Pancreas (tissue), 10 donors: ENCODE data around the gene MAP2K2. TPM values are rescaled to one million over a fixed set of nuclear protein-coding genes. Genes with fewer than 3 reads are reported as not detected.

Experiments used
- ATAC-seq, 4 donors: fragments of 200-7000 bp; cut with Tn5 transposase; one replicate each; pipeline versions ENCODE4 v1.8.0 to v1.9.1; 2020; ENCODE audit warnings: mild to moderate bottlenecking in 4 of 4, moderate library complexity in 4 of 4
- DNase-seq, 6 donors: peaks; one replicate each; pipeline ENCODE4 v3.0.0-alpha.2; 2020
- FAIRE-seq: peaks from 2 replicates; lab custom pipeline; 2012; peaks lifted over from hg19 to GRCh38; lab: Jason Lieb, UNC
- H3K27ac ChIP-seq, 4 donors: fragments of 200-600 bp; sonication (generic); 1 replicate in 3 of 4; 2 replicates in 1 of 4; pipeline versions ENCODE4 v1.5.0 to v1.8.0; 2020
- H3K27me3 ChIP-seq, 4 donors: fragments of 200-600 bp; one replicate each; pipeline ENCODE4 v1.8.0; 2021
- H3K36me3 ChIP-seq, 3 donors: fragments of 200-600 bp; sonication (generic) in 1 of 3; one replicate each; pipeline versions ENCODE4 v1.5.0 to v1.8.0; 2020 to 2021
- H3K4me1 ChIP-seq, 3 donors: fragments of 200-600 bp; one replicate each; pipeline ENCODE4 v1.8.0; 2021
- H3K4me3 ChIP-seq, 4 donors: fragments of 200-600 bp; sonication (generic) in 2 of 4; one replicate each; pipeline versions ENCODE4 v1.5.0 to v1.8.0; 2020 to 2021
- H3K9me3 ChIP-seq, 4 donors: fragments of 200-600 bp; one replicate each; pipeline ENCODE4 v1.8.0; 2021
- WGBS, 2 donors: extraction: QIAGEN DNeasy Blood & Tissue Kit; methylation state at CpG; one replicate each; pipeline ENCODE4 v1.1.7; 2013; 5-methylcytosine and 5-hydroxymethylcytosine counted together
- intact Hi-C, 3 donors: fragments of 100-400 bp; cut with DNase I; formaldehyde crosslinking; loops; one replicate each; pipeline versions ENCODE4 v1.11.1 to v1.14.2; 2022
- polyA plus RNA-seq, 2 donors: library from polyadenylated mRNA; stranded (reverse); fragments of 200-250 nt; gene quantifications; one replicate each; pipeline ENCODE4 v1.2.3, GENCODE V29; 2013
- total RNA-seq, 6 donors: library from RNA; stranded (reverse); fragmentation: NEBNext Ultra II Directional in 4 of 6; extraction: Animal tissue kit (Norgen Biotek cat#: 25700) in 4 of 6; gene quantifications; one replicate each; pipeline versions ENCODE4 v1.2.1 to v1.2.4, GENCODE V29; 2021 to 2023
- TF ChIP-seq, protein P1 (sequence below), 4 donors: fragments of 200-600 bp; sonication (generic) in 3 of 4; IDR thresholded peaks; one replicate each; pipeline versions ENCODE4 v1.5.0 to v1.8.0; 2021; ENCODE audit warnings: antibody characterized with exemption in 4 of 4
- donor health status: healthy with polysubstance abuse.
- donor health status: DM: no; HTN: no; CAD: no; lungs with moderate emphysema.
- donor health status: DM: no; HTN: no; CAD: no.
- donor health status: control.
- donor health status: control.
- donor health status: Bipolar disorder and iron deficiency.
- donor health status: DM: yes; HTN: yes; CAD: no.
- donor health status: DM: no; HTN: no; CAD: no.
- donor health status: DM: no; HTN: no; CAD: no.
- donor health status: DM: yes; HTN: yes; CAD: no.

The MAP2K2 gene
- total and polyA plus RNA-seq, 8 donors = 52.4 to 183 (median 74.2) TPM

DNA sequence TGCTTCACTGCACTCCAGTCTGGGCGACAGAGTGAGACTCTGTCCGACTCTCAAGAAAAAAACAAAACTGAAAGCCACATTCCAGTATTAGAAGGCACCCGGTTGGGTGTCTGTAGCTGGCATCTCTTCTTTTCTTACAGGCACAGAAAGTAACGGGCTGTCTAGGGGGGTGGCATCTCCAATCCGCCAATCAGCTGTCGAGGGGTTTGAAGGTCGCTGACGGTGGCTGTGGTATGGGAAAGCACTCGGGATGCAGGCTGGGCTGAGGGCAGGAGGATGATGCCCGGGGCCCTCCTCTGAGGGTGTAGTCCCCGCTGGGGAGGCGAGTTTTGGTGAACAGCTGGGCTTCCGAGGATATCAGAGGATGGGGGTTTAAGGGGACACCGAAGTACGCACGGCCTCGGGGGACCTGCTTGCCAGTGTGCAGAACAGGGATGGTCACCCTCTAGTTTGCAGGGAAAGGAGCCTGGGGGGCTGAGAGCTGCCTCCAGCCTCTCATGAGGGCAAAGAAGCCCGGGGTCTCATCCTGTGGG, 30.2 kb downstream of the MAP2K2 start:
- ATAC-seq (no peak), FAIRE-seq (no peak), DNase-seq (no peak)
- Histone ChIP-seq H3K27ac (no peak overlapping the region), H3K4me1 (no peaks in the 10 kb centered on the region), H3K4me3 (no peak overlapping the region), H3K9me3 (no peaks in the 10 kb centered on the region), H3K27me3 (no peaks in the 10 kb centered on the region), H3K36me3 (peaks cover 0 to 9% (median 4%) of the 10 kb centered on the region in 3 donors)
- 93 to 94% methylated on average over 18 of the region's 18 CpGs for WGBS, 2 donors
- TF ChIP-seq, protein P1, sequence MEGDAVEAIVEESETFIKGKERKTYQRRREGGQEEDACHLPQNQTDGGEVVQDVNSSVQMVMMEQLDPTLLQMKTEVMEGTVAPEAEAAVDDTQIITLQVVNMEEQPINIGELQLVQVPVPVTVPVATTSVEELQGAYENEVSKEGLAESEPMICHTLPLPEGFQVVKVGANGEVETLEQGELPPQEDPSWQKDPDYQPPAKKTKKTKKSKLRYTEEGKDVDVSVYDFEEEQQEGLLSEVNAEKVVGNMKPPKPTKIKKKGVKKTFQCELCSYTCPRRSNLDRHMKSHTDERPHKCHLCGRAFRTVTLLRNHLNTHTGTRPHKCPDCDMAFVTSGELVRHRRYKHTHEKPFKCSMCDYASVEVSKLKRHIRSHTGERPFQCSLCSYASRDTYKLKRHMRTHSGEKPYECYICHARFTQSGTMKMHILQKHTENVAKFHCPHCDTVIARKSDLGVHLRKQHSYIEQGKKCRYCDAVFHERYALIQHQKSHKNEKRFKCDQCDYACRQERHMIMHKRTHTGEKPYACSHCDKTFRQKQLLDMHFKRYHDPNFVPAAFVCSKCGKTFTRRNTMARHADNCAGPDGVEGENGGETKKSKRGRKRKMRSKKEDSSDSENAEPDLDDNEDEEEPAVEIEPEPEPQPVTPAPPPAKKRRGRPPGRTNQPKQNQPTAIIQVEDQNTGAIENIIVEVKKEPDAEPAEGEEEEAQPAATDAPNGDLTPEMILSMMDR (IDR thresholded peaks at IDR 0.05) = no peak
- intact Hi-C loops = no loop called here

DNA sequence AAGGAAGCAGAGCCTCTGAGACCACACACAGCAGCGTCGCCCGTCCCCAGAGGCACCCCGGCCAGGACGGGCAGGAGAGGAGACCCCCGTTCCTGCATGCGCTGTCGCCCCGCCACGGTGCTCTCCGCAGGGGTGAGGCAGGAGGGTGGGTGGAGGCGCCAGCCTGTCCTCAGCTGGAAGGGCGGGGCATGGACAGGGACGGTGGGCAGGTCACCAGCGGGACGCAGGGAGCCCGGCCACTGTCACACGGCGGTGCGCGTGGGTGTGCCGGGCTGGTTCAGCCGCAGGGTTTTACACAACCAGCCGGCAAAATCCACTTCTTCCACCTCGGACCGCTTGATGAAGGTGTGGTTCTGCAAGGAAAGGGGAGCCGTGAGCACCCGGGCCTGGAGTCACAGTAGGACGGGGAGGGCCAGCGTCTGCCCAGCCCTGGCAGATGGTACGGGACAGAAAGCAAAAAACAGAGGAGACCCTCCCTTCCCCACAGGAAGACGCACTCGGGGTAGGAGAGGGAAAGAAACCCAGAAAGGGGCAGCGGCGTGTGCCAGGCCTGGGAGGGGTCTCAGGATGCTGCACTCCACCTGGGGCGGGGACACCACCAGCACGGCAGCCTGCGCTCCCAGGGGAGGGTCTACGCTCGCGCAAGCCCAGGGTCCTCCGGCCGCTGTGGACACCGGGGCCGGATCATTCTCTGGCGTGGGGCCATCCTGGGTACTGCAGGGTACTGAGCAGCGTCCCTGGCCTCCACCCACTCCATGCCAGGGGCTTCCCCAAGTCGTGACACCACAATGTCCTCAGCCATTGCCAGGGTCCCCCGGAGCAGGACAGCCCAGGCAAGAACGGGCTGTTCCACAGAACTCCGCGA, 33.3 kb downstream of the MAP2K2 start:
- FAIRE-seq = no peak
- no peak for ATAC-seq
- H3K36me3 ChIP-seq = peaks cover 0 to 9% (median 4%) of the 10 kb centered on the region in 3 donors
- intact Hi-C loops = no loop called here
- WGBS, 2 donors = 92 to 94% methylated on average over 45 to 52 of the region's 52 CpGs
- no peak overlapping the region for H3K4me3 ChIP-seq
- TF ChIP-seq, protein P1 (IDR thresholded peaks at IDR 0.05) = no peak
- no peaks in the 10 kb centered on the region for H3K9me3 ChIP-seq
- no peak for DNase-seq
- H3K4me1 ChIP-seq = no peaks in the 10 kb centered on the region
- H3K27ac ChIP-seq = no peak overlapping the region
- H3K27me3 ChIP-seq = no peaks in the 10 kb centered on the region

DNA sequence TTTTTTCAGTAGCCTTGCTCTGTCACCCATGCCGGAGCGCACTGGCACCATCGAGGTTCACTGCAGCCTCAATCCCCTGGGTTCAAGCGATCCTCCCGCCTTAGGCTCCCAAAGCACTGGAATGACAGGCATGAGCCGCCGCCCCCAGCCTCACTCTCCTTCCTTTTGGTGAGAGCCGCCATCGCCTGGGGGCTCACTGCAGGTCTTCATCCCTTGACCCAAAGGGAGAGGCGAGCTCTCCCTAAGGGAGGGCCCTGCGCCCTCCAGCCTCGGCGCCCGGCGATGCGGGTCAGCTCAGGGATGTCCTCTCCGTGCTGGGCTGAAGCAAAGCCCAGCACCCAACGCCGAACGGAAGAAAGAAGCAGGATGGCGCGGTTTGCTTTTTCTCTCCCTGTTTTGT, 34.0 kb downstream of the MAP2K2 start:
- Histone ChIP-seq H3K36me3 (peaks cover 0 to 9% (median 4%) of the 10 kb centered on the region in 3 donors), H3K27me3 (no peaks in the 10 kb centered on the region), H3K4me3 (no peak overlapping the region), H3K4me1 (no peaks in the 10 kb centered on the region), H3K9me3 (no peaks in the 10 kb centered on the region), H3K27ac (peak overlapping the region in 1 of 4 donors; percentile 3)
- 93 to 95% methylated on average over 18 to 22 of the region's 22 CpGs for WGBS, 2 donors
- ATAC-seq (no peak), FAIRE-seq (no peak), DNase-seq (no peak)
- TF ChIP-seq, protein P1 (IDR thresholded peaks at IDR 0.05) = no peak
- intact Hi-C loops = no loop called here

DNA sequence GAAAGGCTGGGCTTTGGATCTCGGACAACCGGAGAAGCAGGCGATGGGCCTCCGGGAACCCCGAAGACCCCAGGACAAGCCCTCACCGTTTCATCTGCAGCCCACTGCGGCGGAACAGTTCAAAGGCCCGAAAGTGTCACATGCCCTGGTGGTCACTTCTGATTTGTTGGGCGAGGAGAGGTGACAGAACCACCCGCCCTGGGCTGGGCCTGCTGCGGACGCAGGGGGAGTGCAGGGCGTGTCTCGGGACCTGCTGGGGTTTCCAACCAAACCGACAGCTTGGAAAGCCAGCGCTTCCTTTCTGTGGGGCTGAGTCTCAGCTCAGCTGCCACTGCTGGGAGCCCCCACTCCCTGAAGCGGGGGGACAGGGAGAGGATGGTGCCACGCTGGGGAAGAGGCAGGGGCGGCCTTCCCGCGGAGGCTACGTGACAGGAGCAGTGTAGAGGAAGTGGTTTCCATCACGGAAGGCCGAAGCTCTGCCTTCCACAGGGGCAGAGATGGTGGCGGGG, 34.5 kb downstream of the MAP2K2 start:
- ATAC-seq (peak in 3 of 4 donors; percentile 36 to 63 (median 38)), FAIRE-seq (no peak), DNase-seq (no peak)
- Histone ChIP-seq H3K9me3 (no peaks in the 10 kb centered on the region), H3K27ac (peak overlapping the region in 1 of 4 donors; percentile 3), H3K4me1 (no peaks in the 10 kb centered on the region), H3K4me3 (no peak overlapping the region), H3K36me3 (peaks cover 0 to 9% (median 4%) of the 10 kb centered on the region in 3 donors), H3K27me3 (no peaks in the 10 kb centered on the region)
- intact Hi-C loops = no loop called here
- TF ChIP-seq, protein P1 (IDR thresholded peaks at IDR 0.05) = no peak
- 88 to 96% methylated on average over 26 of the region's 26 CpGs for WGBS, 2 donors
